HG02623 (cell line): ENCODE data around the gene ALPG.
"Not testable (repeated sequence)": the region's sequence is repeated elsewhere in the genome, so short reads cannot be mapped to it uniquely, and the experiment has no call there.

Experiments used
- ATAC-seq: cut with Tn5 transposase; IDR thresholded peaks from one replicate; pipeline ENCODE4 v1.9.1; 2021; ENCODE audit warnings: moderate library complexity; ENCODE audit not compliant: unreplicated experiment

Gene ALPG

GRCh38 chr2:232376713-232377112 lies 29.9 kb upstream of the ALPG start:
- ATAC-seq = no peak

- no peak for ATAC-seq
Measured at GRCh38 chr2:232377319-232377718, 29.3 kb upstream of the ALPG start.

- no peak for ATAC-seq
Measured at GRCh38 chr2:232377841-232378734, 28.6 kb upstream of the ALPG start.

GRCh38 chr2:232378735-232379151 lies 27.9 kb upstream of the ALPG start, which contains the start of gene ALPP:
Gene ALPP, plus strand, starts transcription at chr2:232378751. Its CDS starts 52 bp downstream, at chr2:232378803.
- not testable (repeated sequence) for ATAC-seq

DNA sequence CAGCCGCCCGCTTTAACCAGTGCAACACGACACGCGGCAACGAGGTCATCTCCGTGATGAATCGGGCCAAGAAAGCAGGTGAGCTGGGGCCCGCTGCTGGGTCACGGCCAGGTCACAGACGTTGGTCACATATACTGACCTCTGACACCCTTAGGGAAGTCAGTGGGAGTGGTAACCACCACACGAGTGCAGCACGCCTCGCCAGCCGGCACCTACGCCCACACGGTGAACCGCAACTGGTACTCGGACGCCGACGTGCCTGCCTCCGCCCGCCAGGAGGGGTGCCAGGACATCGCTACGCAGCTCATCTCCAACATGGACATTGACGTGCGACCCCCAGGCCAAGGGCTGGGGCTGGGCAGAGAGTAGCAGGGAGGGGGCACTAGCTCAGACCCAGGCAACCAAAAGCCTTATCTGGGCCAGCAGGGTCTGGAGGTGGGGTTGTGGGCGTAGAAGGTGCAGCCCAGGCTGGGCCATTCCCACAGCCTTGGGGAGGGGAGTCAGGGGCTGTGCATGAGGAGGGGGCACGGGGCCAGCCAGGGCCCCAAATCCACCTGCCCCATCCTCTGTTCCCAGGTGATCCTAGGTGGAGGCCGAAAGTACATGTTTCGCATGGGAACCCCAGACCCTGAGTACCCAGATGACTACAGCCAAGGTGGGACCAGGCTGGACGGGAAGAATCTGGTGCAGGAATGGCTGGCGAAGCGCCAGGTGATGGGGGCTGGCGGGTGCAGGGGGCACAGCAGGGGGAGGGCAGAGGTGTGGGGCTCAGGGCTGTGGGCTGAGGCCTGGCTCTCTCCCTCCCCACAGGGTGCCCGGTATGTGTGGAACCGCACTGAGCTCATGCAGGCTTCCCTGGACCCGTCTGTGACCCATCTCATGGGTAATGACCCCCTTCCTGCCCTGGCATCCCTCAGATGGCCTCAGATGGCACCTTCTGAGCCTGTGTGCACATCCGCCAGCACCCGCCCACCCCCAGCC lies 26.7 kb upstream of the ALPG start:
- ATAC-seq = not testable (repeated sequence)

DNA sequence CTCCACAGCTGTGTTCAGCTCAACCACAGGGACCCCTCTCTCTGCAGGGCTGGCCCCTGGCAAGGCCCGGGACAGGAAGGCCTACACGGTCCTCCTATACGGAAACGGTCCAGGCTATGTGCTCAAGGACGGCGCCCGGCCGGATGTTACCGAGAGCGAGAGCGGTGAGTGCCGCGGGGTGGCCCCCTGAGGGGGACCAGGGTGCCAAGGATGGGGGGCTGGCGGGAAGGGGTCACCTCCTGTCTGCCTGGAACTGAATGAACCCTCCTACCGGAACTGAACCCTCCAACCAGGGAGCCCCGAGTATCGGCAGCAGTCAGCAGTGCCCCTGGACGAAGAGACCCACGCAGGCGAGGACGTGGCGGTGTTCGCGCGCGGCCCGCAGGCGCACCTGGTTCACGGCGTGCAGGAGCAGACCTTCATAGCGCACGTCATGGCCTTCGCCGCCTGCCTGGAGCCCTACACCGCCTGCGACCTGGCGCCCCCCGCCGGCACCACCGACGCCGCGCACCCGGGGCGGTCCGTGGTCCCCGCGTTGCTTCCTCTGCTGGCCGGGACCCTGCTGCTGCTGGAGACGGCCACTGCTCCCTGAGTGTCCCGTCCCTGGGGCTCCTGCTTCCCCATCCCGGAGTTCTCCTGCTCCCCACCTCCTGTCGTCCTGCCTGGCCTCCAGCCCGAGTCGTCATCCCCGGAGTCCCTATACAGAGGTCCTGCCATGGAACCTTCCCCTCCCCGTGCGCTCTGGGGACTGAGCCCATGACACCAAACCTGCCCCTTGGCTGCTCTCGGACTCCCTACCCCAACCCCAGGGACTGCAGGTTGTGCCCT lies 25.2 kb upstream of the ALPG start:
- ATAC-seq = not testable (repeated sequence)

DNA sequence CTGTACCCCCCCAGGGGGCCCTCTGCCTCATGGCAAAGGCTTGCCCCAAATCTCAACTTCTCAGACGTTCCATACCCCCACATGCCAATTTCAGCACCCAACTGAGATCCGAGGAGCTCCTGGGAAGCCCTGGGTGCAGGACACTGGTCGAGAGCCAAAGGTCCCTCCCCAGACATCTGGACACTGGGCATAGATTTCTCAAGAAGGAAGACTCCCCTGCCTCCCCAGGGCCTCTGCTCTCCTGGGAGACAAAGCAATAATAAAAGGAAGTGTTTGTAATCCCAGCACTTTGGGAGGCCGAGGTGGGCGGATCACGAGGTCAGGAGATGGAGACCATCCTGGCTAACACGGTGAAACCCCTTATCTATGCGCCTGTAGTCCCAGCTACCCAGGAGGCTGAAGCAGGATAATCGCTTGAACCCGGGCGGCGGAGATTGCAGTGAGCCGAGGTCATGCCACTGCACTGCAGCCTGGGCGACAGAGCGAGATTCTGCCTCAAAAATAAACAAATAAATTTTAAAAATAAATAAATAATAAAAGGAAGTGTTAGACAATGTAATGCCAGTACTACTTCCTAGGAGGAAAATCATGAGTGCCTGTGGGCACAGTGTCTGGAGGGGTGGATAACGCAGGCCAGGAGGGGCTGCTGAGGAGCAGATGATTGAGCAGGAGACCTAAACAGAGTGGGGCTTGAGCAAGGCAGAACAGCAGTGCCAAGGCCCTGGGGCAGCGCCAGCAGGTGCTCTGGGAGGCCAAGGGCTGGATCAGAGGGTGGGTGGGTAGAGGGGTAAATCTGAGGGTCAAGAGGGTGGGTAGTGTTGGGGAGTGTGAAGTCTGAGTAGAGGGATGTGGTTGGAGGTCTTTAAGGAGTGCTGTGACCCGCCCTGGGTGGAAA lies 24.1 kb upstream of the ALPG start:
- ATAC-seq = no peak

GRCh38 chr2:232384466-232384865 lies 22.2 kb upstream of the ALPG start:
- ATAC-seq = no peak

DNA sequence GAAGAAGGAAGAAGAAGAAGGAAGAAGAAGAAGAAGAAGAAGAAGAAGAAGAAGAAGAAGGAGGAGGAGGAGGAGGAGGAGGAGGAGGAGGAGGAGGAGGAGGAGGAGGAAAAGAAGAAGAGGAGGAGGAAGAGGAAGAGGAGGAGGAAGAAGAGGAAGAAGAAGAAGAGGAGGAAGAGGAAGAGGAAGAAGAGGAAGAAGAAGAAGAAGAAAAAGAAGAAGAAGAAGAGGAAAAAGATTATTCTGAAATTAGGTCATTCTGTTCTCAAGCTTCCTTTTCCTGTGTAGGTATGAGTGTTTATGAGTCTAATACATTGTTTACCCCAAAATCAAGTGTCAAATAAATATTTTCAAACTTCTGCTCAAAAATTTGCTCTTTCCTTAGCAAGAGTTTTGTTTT lies 21.6 kb upstream of the ALPG start:
- ATAC-seq = not testable (repeated sequence)

DNA sequence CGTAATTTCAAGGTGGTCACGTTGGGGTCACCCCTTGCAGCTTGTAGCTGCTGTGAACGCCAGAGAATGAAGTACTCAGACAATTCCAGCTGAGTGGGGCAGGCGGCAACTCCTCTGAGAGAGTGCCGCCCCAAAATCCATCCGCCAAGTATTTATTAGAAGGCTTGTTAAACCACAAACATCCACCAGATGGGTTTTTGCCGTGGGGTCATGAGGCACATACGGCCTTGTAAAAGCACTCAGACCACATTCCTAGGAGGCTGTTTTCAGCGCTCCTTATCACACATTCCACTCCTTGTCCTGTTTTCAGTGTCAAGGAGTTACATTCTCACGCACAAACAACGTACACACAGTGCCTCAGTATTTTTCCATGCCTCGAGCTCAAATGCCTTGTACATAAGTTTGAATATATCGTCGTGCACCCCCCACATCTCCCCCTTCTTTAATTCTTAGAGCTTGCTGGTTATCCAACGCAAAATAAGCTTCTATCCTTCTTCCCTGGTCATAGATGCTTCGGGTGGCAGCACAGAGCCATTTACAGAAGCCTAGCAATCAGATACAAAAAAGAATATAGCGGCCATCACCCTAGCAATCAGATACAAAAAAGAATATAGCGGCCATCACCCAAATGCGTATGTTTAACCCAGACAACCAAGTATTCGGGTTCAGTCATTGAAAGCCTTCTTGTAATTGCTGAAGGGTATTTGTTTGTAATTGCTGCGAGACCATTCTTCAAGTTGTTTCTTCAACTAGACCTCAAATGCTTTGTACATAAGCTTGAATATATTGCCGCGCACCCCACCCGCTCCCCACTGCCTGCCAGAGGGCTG lies 20.8 kb upstream of the ALPG start:
- no peak for ATAC-seq

GRCh38 chr2:232386490-232386739 lies 20.2 kb upstream of the ALPG start:
- ATAC-seq = no peak

GRCh38 chr2:232386740-232387450 lies 19.7 kb upstream of the ALPG start:
- ATAC-seq = no peak

DNA sequence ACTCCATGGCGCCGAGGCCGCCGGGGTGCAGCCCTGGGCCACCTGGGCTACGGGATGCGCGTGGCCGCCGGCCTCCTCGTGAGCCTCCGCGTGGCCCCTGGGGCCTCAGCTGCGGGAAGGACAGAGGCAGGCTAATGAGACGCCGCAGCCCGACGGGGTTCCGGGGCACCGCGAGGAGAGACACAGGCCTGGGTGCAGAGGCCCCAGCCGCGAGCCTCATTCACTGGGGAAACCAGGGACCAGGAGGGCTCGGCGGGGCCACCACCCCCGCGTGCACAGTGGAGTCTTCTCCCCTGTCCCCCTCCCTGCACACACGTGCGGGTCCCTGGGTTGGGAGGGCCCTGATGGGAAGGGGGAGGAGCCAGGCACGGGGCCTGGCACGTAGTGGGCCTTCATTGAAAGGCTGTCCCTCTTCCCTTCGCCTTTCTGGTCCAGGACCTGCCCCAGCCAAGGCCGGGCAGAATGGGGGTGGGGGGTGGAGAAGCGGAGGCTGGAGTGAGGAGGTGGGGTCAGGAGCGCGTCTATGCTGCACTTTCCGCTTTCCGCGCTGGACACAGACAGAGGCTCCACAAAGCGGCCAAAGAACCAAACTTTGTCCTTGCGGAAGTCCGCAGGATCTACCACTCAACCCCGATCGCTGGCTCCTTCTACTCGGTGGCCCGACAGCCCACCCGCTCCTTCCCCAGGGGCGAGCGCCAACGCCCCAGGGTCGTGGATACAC lies 19.0 kb upstream of the ALPG start:
- no peak for ATAC-seq

- ATAC-seq = no peak
Measured at GRCh38 chr2:232388324-232388891, 18.2 kb upstream of the ALPG start.

- ATAC-seq = no peak
Measured at GRCh38 chr2:232389327-232389726, 17.3 kb upstream of the ALPG start.

DNA sequence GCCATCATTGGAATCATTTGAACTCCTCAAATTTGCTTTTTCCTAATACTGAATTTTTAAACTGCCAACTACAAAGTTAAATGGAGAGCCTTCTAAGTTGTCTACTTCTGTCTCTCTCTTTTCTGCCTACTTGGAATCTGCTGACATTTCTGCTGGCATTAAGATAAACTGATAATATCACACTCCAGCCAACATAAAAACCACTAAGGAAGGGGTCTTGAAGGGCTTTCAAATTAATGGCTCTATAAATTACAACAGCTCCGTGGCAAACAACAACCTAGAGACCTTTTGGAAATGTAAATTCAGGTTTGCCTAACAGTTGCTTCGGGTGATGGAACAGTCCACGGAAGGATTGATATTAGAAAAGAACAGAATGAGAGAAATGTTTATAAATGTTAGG lies 16.0 kb upstream of the ALPG start:
- no peak for ATAC-seq

DNA sequence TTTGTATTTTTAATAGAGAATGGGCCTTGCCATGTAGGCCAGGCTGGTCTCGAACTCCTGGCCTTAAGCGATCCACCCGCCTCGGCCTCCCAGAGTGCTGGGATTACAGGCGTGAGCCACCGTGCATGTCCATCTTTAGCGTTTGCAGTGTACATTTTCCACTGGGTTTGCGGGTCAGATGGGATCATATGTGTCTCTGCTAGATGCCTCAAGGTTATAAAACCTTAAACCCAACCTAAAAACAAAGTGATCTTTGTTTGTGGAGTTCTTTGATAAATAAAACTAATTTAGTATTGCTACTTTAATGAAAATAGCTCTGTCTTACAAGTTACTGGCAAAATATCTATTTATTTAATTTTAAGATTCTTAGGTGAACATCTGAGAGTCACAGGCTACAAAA lies 13.1 kb upstream of the ALPG start:
- no peak for ATAC-seq
